GM19372 (cell line): ENCODE measurements around the gene ZIC1.

ENCODE experiments used
- ATAC-seq: cut with Tn5 transposase; IDR thresholded peaks from one replicate; pipeline ENCODE4 v1.9.1; 2021; ENCODE audit warnings: mild to moderate bottlenecking, low read depth, moderate library complexity; ENCODE audit not compliant: unreplicated experiment

ZIC1 gene

GRCh38 chr3:147408188-147409100 is 721 bp upstream of the ZIC1 start:
- no peak for ATAC-seq

DNA sequence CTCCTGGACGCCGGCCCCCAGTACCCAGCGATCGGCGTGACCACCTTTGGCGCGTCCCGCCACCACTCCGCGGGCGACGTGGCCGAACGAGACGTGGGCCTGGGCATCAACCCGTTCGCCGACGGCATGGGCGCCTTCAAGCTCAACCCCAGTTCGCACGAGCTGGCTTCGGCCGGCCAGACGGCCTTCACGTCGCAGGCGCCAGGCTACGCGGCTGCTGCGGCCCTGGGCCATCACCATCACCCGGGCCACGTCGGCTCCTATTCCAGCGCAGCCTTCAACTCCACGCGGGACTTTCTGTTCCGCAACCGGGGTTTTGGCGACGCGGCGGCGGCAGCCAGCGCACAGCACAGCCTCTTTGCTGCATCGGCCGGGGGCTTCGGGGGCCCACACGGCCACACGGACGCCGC is 956 bp downstream of the ZIC1 start:
- no peak for ATAC-seq

DNA sequence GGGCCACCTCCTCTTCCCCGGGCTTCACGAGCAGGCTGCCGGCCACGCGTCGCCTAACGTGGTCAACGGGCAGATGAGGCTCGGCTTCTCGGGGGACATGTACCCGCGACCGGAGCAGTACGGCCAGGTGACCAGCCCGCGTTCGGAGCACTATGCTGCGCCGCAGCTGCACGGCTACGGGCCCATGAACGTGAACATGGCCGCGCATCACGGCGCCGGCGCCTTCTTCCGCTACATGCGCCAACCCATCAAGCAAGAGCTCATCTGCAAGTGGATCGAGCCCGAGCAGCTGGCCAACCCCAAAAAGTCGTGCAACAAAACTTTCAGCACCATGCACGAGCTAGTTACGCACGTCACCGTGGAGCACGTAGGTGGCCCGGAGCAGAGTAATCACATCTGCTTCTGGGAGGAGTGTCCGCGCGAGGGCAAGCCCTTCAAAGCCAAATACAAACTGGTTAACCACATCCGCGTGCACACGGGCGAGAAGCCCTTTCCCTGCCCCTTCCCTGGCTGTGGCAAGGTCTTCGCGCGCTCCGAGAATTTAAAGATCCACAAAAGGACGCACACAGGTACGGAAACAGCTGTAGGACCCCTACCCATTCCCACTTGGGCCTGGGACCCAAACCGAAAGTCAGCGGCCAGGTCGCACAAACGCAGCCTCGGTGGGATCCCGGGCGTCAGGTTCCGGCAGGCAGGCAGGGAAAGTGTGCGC is 1.5 kb downstream of the ZIC1 start:
- ATAC-seq = no peak

DNA sequence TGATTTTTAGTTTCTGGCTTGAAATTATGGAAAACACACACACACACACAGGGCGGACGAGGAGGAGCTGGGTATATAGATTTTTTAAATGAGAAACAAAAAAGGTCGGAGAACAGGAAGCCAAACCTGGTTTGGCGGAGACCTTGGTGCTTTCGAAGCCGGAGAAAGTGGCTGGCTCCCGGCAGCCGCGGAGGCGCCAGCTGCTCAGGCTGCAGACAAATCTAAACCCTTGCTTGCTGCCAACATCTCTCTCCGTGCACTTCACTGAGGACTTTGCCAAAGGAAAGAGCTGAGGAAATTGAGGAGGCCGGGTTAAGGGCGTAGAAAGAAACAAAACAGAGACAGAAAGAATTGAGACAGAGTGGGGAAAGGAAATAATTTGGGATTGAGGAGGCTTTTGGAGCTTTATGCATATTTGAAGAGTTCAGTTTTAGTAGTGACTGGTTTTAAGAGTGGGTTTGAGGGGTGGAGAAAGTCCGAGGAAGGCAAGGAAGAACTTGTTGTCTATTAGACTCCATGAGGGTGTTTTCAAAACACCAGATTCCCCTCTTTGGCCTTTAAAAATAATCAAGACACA is 2.2 kb downstream of the ZIC1 start:
- ATAC-seq = no peak

GRCh38 chr3:147411815-147412241 is 2.7 kb downstream of the ZIC1 start:
- no peak for ATAC-seq

GRCh38 chr3:147412261-147412916 is 3.2 kb downstream of the ZIC1 start:
- no peak for ATAC-seq

- no peak for ATAC-seq
Observed at GRCh38 chr3:147412917-147413685, 3.9 kb downstream of the ZIC1 start.

- ATAC-seq = no peak
Observed at GRCh38 chr3:147413686-147414389, 4.7 kb downstream of the ZIC1 start.

DNA sequence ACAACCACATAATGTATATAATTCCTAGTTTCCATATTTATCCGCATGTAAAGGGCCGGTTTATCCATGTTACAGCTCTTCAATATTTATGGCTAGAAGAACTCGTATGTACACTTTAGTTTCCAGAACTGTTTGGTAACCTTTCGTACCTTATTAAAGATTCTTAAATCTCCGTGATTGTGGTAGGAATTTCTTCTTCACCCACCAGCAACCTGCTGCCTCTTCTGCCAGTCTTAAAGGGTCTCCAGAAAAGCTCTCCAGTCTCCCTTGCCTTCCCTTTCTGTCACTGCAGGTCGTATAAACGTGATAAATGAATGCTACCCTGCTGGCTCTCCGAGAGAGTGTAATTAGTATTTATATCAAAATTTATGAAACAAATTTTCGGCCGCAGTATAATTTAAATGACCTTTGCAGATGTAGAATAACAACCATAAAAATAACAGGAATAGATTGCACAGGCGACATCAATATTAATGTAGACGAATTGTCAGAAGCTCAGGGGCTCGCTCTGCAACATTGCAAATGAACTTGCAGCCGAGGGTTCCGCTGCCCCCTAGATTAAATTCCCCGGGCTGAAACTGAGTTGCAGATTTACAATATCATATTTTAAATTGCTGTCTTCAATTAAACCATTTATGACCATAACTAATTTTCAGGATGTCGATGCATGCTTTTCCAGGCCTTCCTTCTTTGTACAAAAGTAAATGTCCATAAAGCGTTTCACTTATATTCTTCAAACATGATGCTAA is 5.4 kb downstream of the ZIC1 start:
- no peak for ATAC-seq

GRCh38 chr3:147415286-147415685 is 6.1 kb downstream of the ZIC1 start:
- ATAC-seq = no peak

GRCh38 chr3:147415874-147416273 is 6.7 kb downstream of the ZIC1 start:
- ATAC-seq = no peak

- no peak for ATAC-seq
Observed at GRCh38 chr3:147416931-147417330, 7.8 kb downstream of the ZIC1 start.

DNA sequence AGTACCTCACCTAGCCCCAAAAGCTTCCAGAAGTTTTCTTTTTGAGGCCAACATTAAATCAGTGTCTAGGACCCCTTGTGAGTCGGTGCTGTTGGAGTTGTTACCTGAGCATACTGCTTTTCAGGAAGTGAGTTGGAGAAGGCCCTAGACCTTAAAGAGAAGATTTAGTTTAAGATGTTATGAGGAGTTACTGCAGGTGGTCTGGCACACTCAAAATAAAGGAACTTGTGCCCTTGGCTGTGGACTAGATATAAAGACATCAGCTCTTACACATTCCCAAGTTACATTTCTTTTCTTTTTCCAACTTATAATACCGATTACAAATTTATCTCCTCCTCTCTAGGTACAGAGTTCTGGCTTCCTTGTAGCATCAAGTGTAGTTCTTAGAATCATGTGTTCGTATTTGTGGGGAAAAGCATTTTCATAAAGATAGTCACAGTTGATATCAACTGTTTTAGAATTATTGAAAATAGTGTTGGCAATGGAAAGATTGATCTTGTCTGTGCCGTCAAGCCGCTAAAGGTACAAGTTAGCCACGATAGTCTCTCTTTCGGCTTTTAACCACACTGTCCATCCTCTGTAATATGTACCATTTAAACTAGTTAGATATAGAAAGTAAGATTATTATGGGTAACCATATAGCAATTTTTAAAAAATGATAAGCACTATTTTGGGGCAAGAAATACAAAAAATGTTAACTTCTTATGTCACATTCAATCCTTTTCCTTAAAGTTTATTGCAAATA is 8.6 kb downstream of the ZIC1 start:
- no peak for ATAC-seq

DNA sequence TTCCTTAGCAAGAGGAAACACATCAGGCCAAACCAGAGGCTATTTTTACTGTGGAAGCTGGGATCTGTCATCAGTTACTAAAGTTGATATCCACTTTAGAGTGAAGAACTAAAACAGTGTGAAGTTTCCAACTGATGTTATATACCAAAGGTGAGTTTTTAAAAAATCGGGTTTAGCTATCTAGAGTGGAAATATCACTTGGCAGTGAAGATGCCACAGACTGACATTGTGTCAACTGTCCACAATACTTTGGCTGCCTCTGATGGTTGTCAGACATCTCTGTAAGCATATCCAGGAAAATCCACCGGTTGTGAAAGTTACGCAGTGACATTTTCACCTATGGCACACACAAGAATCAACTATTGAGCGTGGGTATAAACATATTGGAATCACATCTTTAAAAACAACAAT is 9.2 kb downstream of the ZIC1 start:
- no peak for ATAC-seq

DNA sequence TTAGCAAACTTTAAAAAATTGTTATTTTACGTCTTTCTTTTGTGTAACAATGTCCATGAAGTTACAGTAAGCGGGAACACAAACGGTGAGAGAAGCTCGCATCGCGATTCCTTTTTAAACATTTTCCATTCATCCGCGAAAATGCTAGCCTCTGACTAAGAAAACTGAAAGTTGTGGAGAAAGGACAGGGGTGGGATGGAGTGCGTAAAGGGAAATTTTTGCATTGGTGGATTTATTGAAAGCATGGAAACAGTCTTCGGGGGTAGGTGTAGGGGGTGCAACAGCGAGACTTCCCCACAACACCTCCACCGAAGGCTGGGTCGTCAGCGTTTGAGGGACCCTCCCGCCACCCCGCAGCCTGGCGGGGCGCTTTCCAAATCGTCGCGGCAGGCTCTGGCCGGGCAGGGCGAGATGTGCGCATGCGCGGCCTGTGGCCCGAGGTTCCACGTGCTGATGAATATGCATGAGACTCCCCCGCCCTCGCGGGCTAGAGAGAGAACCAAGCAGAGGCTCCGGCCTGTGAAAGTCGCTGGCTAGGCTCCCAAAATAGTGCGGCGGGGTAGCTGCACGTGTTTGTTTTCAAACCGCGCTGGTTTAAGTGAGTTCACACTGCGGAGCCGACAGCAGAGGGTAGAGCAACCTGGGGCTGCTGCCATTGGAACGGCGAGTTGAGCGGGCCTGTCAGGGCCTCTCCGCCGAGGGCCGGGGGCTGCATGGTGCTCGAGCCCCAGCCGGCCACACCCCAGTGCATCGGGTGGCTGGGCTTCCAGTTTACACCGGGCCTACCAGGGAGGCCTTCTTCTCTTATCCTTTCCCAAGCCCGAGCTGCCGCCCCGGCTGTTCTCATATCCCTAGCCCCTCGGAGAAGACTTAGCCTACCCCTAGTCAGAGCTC is 9.9 kb downstream of the ZIC1 start:
- ATAC-seq = no peak

GRCh38 chr3:147419781-147420224 is 10.6 kb downstream of the ZIC1 start:
- no peak for ATAC-seq
